Astrocyte of the spinal cord (primary cell): Measurements from ENCODE around the gene KATNAL2.

ENCODE experiments used
- DNase-seq: peaks from one replicate; pipeline ENCODE4 v3.0.0; 2011; ENCODE audit warnings: low read depth, low spot score
- H3K4me3 ChIP-seq: 2 replicates; pipeline ENCODE4 v1.5.1; 2011; ENCODE audit warnings: low read depth, mild to moderate bottlenecking, low read length, moderate library complexity
- CTCF ChIP-seq: IDR thresholded peaks from 2 replicates; pipeline ENCODE4 v1.5.1; 2012; ENCODE audit warnings: low read depth, mild to moderate bottlenecking, low read length, inconsistent platforms
- in situ Hi-C: cut with HindIII; loops from 2 replicates; pipeline ENCODE4 v1.10.0; 2017; ENCODE audit warnings: low sequenced_read_pairs

KATNAL2 gene

GRCh38 chr18:47150824-47151366 lies 233.5 kb downstream of the KATNAL2 start:
- in situ Hi-C loops: no loop called here
- TF ChIP-seq CTCF: no peak

GRCh38 chr18:47151439-47151838 lies 234.0 kb downstream of the KATNAL2 start:
- in situ Hi-C loops: no loop called here
- TF ChIP-seq CTCF: no peak
- DNase-seq: no peak
- peak overlapping the region; percentile 80 for H3K4me3 ChIP-seq

More at GRCh38 chr18:47150824-47151366, 233.5 kb downstream of the KATNAL2 start:
- no peak for DNase-seq
- H3K4me3 ChIP-seq: peak overlapping the region; percentile 80
